ENCODE measurements around the gene HTRA2.
"Not testable (repeated sequence)": the region's sequence is repeated elsewhere in the genome, so short reads cannot be mapped to it uniquely, and the experiment has no call there.

The HTRA2 gene

DNA sequence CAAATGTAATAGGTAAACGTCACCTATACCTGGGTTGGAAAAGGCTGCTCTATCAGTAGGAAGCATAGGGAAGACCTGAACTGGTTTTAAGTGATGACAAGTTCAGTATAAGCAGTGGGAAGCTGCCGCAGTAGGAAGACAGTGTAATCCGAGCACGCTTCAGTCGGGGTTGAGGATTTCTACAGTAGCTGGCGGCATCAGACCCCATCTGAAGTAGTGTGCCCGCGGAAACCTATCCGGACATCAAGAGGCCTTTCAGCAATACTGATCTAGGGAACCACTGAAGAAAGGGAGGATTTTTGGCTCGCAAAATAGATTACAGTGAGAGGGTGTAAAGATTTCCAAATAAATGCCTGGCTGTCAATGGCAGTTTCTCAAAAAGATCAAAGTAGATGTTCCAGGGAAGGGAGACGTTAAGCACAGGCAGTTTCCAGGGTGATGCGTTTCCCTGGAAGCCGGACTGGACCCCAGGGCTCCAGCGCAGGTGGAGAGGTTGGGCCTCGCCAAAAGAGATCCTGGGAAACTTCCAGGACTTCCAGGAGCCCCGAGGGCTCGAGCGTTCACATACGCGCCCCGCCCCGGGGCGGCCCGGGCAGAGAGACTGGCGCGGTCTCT lies 18.7 kb downstream of the HTRA2 start:
- DNase-seq: no peak

DNA sequence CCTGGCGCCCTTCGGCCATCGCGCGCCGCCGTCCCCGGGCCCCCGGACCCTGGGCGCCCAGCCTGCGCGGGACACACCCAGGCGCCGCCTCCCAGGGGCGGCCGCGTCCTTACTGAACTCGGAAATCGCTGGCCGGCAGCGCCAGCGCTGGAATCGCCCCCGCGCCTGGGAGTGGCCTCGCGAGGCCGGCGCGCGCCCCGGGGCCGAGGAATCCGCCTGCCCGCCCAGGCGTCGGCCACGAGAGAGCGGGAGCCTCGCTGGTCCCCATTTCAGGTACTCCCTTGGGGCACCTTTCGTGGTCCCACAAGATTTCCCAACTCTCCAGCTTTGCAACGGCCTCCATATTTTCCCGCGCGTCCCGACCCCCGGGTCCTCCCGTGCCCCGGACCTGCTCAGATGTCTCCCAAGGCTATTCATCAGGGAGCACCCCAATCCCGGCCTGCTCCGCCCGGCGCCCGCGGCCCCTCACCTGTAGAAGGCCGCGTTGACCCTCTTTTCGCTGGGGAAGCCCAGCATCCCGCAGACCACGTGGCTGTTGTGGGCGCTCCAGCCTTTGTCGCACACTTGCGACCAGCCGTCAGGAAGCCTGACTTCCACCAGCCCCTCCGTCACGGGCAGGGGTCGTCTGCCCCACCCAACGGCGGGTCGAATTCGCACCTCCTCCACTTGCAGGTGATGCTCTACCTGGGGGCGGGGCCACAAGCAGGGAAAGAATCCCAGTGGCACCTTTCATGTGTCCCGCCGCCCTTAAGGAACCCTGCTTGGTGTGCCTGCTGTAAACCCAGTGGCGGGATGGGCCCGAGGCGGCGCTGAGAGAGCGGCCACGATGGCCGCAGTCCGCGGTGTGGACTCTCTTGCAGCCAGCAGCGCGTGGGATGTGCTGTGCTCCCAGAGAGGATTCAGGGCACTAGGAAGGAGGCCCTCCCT lies 19.4 kb downstream of the HTRA2 start:
- DNase-seq: peak; percentile 41

DNA sequence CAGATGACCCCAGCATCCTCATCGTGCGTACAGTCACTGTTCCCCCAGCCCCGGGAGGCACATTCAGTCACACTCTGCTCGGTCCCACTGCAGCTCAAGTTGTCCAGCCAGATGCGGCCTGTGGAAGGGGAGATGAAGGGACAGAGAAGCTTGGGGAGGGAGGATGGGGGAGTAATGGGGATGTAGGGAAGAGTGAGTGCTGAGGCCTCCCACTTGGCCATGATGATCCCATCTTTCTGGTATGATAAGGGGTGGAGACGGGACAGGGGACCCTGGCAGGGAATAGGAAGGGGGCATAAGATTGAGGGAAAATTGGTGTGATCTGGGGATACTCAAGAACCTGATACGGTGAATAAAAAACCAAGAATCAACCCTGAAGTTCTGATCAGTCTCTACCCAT lies 20.5 kb downstream of the HTRA2 start:
- no peak for DNase-seq

- no peak for DNase-seq
Measured at GRCh38 chr2:74551530-74551929, 21.8 kb downstream of the HTRA2 start.

- DNase-seq: no peak
Measured at GRCh38 chr2:74551942-74552913, 22.5 kb downstream of the HTRA2 start.

DNA sequence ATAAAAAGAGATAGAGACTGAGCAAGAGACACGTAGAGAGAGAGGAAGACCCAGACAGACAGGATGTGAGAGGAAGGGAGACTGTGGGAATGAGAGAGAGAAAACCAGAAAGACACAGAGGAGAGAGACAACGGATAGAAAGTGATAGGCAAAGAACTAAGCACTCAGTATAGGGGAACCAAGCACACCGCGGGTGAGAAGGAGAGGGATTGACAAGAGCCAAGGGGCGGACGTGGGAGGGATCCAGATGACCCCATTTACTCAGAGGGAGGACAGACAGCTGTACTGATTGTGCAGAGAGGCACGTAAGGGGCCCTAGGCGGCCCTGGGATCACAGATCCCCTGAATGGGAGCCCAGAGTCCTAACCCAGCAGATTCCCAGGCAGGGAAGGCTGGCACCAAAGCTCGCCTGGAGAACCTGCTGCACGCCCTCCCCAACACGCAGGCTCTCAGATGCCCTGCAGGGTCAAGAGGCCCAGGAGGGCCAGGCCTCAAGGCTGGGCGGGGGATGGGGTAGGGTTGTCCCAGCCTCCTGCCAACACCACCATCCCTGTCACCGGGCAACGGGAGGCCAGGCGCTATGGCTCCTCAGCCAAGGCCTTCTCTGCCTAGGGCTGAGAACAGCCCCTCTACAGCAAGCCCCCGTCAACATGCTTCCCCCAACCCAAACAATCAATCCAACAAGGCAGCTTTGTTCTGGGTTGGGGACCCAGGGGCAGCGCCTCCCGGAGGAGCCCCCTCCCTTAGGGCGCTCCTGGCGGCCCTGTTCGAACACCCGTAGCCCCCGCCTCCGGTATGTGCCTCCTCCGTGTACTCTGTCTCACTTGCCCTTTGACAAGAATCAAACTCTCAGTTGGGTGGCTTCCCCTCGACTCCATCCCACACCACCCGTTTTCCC lies 23.4 kb downstream of the HTRA2 start:
- DNase-seq: no peak

DNA sequence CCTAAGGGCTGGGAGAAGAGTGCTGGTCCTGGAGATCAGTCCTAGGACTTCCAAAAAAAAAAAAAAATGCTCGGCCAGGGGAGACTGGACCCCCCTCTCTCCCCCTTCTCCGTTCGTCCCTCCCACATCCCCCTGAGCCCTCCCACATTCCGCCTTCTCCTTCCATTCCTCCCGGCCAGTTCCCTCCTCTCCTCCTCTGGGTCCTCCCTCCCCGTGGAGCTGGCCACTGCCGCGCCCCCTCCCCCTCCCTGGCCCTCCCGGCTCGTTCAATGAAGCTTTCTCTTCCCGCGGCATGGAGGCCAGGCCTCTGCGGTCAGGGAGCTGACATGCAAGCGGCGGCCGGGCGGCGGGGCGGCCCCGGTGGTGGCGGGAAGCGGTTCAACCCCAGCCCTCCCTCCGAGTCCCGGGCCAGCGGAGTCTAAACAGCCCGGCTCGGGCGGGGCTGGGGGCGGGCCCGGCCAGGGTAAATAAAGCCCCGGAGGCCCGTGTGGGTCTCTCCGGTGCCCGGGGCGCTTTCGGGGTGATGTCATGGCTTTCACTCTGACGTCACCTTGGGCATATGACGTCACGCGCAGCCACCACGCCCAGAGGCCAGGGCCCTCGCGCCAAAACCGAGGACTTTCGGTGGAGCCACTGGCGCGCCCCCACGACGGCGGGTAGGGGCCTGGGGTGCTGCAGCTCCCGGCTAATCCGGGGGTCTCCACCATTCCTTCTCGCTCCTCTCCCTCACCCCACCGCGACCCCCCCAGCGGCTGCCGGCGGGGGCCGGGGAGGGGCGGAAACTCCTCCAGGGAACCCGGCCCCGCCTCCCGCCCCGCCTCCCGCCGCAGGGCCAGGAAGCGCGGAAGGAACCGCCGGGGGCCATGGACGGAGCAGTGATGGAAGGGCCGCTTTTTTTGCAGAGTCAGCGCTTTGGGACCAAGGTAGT lies 24.4 kb downstream of the HTRA2 start, which contains the start of the genes DOK1 and LOXL3:
Gene DOK1, plus strand, starts transcription at position 829 of the 928 bp plus-strand sequence. Its CDS starts 35 bp downstream, at position 864.
Gene LOXL3, minus strand, starts transcription at position 51 of the 928 bp plus-strand sequence. CDS start 1,308 bp downstream, outside the sequence.
- peak; percentile 95 for DNase-seq

- DNase-seq: no peak
Measured at GRCh38 chr2:74554820-74555531, 25.2 kb downstream of the HTRA2 start.

GRCh38 chr2:74555610-74556103 lies 25.9 kb downstream of the HTRA2 start:
- no peak for DNase-seq

- DNase-seq: no peak
Measured at GRCh38 chr2:74556159-74556558, 26.4 kb downstream of the HTRA2 start.

GRCh38 chr2:74556831-74557370 lies 27.2 kb downstream of the HTRA2 start:
- no peak for DNase-seq

- DNase-seq: no peak
Measured at GRCh38 chr2:74558284-74559230, 28.8 kb downstream of the HTRA2 start.

GRCh38 chr2:74559912-74560311 lies 30.2 kb downstream of the HTRA2 start:
- DNase-seq: no peak

DNA sequence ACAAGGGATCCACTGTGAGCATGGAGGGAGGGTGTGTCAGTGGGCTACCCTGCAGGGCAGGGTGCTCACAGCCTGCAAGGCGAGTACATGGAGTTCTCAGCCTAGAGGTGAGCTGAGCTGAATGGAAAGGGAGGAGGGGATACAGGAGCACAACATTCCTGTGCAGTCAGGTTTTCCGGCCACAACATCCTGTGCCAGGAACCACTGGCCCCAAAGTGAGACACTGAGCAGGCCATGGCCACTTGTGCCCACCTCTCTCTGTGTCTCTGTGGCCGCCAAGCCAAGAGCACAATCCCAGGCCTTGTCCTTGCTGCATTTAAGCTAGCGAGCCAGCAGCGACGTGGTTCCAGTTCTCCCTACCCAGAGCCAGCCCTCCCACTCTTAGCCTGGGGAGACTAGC lies 30.9 kb downstream of the HTRA2 start:
- no peak for DNase-seq

GRCh38 chr2:74561022-74561421 lies 31.3 kb downstream of the HTRA2 start:
- DNase-seq: not testable (repeated sequence)

- DNase-seq: no peak
Measured at GRCh38 chr2:74562126-74562775, 32.5 kb downstream of the HTRA2 start.

- peak; percentile 77 for DNase-seq
Measured at GRCh38 chr2:74564222-74564621, 34.5 kb downstream of the HTRA2 start.
